Stomach (tissue), 9 donors: ENCODE data around the gene FARSB. TPM values are rescaled to one million over a fixed set of nuclear protein-coding genes. Genes with fewer than 3 reads are reported as not detected.

Source experiments
- DNase-seq, 2 donors: peaks; one replicate each; pipeline versions ENCODE4 v3.0.0 to v3.0.0-alpha.2; 2013 to 2019
- H3K27ac ChIP-seq, 5 donors: fragments of 200-600 bp in 4 of 5; sonication (generic) in 4 of 5; one replicate each; pipeline ENCODE4 v1.5.1; 2013 to 2019; ENCODE audit warnings: mild to moderate bottlenecking in 1 of 5, moderate library complexity in 1 of 5
- H3K27me3 ChIP-seq, 3 donors: fragments of 200-600 bp; sonication (generic); one replicate each; pipeline ENCODE4 v1.5.1; 2017 to 2019; ENCODE audit warnings: mixed run types in 1 of 3
- H3K36me3 ChIP-seq, 4 donors: fragments of 200-600 bp; sonication (generic); 1 replicate in 3 of 4; 2 replicates in 1 of 4; pipeline ENCODE4 v1.5.1; 2016 to 2019
- H3K4me1 ChIP-seq, 4 donors: fragments of 200-600 bp; sonication (generic); one replicate each; pipeline ENCODE4 v1.5.1; 2016 to 2019
- H3K4me3 ChIP-seq, 4 donors: fragments of 200-600 bp; sonication (generic) in 3 of 4; one replicate each; pipeline ENCODE4 v1.5.1; 2016 to 2019; ENCODE audit warnings: mild to moderate bottlenecking in 1 of 4
- H3K9me3 ChIP-seq, 4 donors: fragments of 200-600 bp; sonication (generic); one replicate each; pipeline ENCODE4 v1.5.1; 2016 to 2019
- EP300 ChIP-seq: sonication (generic); formaldehyde crosslinking; IDR thresholded peaks from one replicate; pipeline ENCODE4 v1.6.1; 2017; ENCODE audit warnings: antibody characterized with exemption
- POLR2A ChIP-seq, 4 donors: fragments of 450-650 bp; IDR thresholded peaks; one replicate each; pipeline ENCODE4 v1.6.1; 2016; ENCODE audit warnings: antibody characterized with exemption in 4 of 4, control low read depth in 2 of 4, mild to moderate bottlenecking in 1 of 4, moderate library complexity in 1 of 4
- POLR2AphosphoS5 ChIP-seq, 3 donors: sonication (generic); formaldehyde crosslinking; IDR thresholded peaks; one replicate each; pipeline ENCODE4 v1.6.1; 2016; ENCODE audit warnings: antibody characterized with exemption in 3 of 3
- WGBS, 5 donors: extraction: QIAGEN DNeasy Blood & Tissue Kit in 3 of 5; methylation state at CpG; one replicate each; pipeline versions ENCODE4 v1.1.5 to v1.1.7; 2013 to 2018; 5-methylcytosine and 5-hydroxymethylcytosine counted together
- intact Hi-C: fragments of 100-400 bp; cut with DNase I; formaldehyde crosslinking; loops from one replicate; pipeline ENCODE4 v1.15.1; 2023; ENCODE audit warnings: low total_unique reads
- polyA plus RNA-seq, 3 donors: library from polyadenylated mRNA; stranded (reverse); fragments of 200-250 nt; gene quantifications; one replicate each; pipeline ENCODE4 v1.2.3, GENCODE V29; 2013
- total RNA-seq, 5 donors: library from RNA; depleted of rRNA; stranded (reverse); fragments of >200 nt; gene quantifications; one replicate each; pipeline versions ENCODE4 v1.1.0 to v1.2.3, GENCODE V29; 2014 to 2016
- TF ChIP-seq, protein P1 (sequence below), 7 experiments: fragments of 450-650 bp in 4 of 7; fragments of 200-600 bp in 3 of 7; sonication (generic) in 3 of 7; IDR thresholded peaks; one replicate each; pipeline ENCODE4 v1.5.1; 2016 to 2019; ENCODE audit warnings: antibody characterized with exemption in 7 of 7, control low read depth in 2 of 7, mild to moderate bottlenecking in 1 of 7
- donor health status: healthy with polysubstance abuse.
- donor health status: Bipolar disorder and iron deficiency.
- donor health status: healthy.

FARSB gene
- total and polyA plus RNA-seq, 8 donors, result 1.4 to 26.3 (median 13.8) TPM

- TF ChIP-seq EP300 (no peak), POLR2AphosphoS5 (IDR thresholded peaks at IDR 0.05) (peak in 1 of 3 donors; percentile 12), POLR2A (IDR thresholded peaks at IDR 0.05) (no peak)
- TF ChIP-seq, protein P1, sequence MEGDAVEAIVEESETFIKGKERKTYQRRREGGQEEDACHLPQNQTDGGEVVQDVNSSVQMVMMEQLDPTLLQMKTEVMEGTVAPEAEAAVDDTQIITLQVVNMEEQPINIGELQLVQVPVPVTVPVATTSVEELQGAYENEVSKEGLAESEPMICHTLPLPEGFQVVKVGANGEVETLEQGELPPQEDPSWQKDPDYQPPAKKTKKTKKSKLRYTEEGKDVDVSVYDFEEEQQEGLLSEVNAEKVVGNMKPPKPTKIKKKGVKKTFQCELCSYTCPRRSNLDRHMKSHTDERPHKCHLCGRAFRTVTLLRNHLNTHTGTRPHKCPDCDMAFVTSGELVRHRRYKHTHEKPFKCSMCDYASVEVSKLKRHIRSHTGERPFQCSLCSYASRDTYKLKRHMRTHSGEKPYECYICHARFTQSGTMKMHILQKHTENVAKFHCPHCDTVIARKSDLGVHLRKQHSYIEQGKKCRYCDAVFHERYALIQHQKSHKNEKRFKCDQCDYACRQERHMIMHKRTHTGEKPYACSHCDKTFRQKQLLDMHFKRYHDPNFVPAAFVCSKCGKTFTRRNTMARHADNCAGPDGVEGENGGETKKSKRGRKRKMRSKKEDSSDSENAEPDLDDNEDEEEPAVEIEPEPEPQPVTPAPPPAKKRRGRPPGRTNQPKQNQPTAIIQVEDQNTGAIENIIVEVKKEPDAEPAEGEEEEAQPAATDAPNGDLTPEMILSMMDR (IDR thresholded peaks at IDR 0.05), result no peak
- 4 to 5% (median 4%) methylated on average over 43 to 66 of the region's 66 CpGs for WGBS, 5 donors
- intact Hi-C loops, result no loop called here
- Histone ChIP-seq H3K36me3 (no peaks in the 10 kb centered on the region), H3K9me3 (no peaks in the 10 kb centered on the region), H3K27ac (peak within 1 kb of the TSS; percentile 17 to 70 (median 46)), H3K4me3 (peak within 1 kb of the TSS; percentile 50 to 68 (median 52)), H3K4me1 (peaks cover 0 to 18% (median 14%) of the 10 kb centered on the region in 4 donors), H3K27me3 (peaks cover 0 to 19% (median 9%) of the 10 kb centered on the region in 3 donors)
- peak; percentile 56 to 74 for DNase-seq
Observed at GRCh38 chr2:222671259-222672067, 15.6 kb upstream of the FARSB start, which contains the start of gene MOGAT1. MOGAT1 (plus strand) TSS chr2:222671658; CDS start chr2:222671786, 128 bp downstream.

GRCh38 chr2:222670191-222671038 is 14.5 kb upstream of the FARSB start:
- WGBS, 5 donors, result 66 to 72% (median 70%) methylated on average over 9 of the region's 9 CpGs
- Histone ChIP-seq H3K27ac (peak overlapping the region in 2 of 5 donors; percentile 17 to 55), H3K4me3 (no peak overlapping the region), H3K4me1 (peaks cover 0 to 18% (median 14%) of the 10 kb centered on the region in 4 donors), H3K36me3 (no peaks in the 10 kb centered on the region), H3K27me3 (peaks cover 0 to 19% (median 9%) of the 10 kb centered on the region in 3 donors), H3K9me3 (no peaks in the 10 kb centered on the region)
- peak in 1 of 2 donors; percentile 31 for DNase-seq
- TF ChIP-seq EP300 (no peak), POLR2AphosphoS5 (IDR thresholded peaks at IDR 0.05) (no peak), POLR2A (IDR thresholded peaks at IDR 0.05) (no peak)
- TF ChIP-seq, protein P1 (IDR thresholded peaks at IDR 0.05), result no peak
- intact Hi-C loops, result no loop called here

GRCh38 chr2:222669353-222669752 is 13.5 kb upstream of the FARSB start:
- Histone ChIP-seq H3K4me3 (no peak overlapping the region), H3K27ac (peak overlapping the region in 1 of 5 donors; percentile 27), H3K4me1 (peaks cover 0 to 18% (median 14%) of the 10 kb centered on the region in 4 donors), H3K9me3 (no peaks in the 10 kb centered on the region), H3K27me3 (peaks cover 0 to 19% (median 9%) of the 10 kb centered on the region in 3 donors), H3K36me3 (no peaks in the 10 kb centered on the region)
- intact Hi-C loops, result no loop called here
- no peak for DNase-seq
- TF ChIP-seq POLR2AphosphoS5 (IDR thresholded peaks at IDR 0.05), result no peak
- TF ChIP-seq POLR2A (IDR thresholded peaks at IDR 0.05), result no peak
- TF ChIP-seq, protein P1 (IDR thresholded peaks at IDR 0.05), result no peak
- no peak for TF ChIP-seq EP300
- 70 to 76% (median 72%) methylated on average over 4 of the region's 4 CpGs for WGBS, 5 donors

- no peak for DNase-seq
- H3K27me3 ChIP-seq, result peaks cover 0 to 19% (median 9%) of the 10 kb centered on the region in 3 donors
- H3K4me1 ChIP-seq, result peaks cover 0 to 18% (median 14%) of the 10 kb centered on the region in 4 donors
- intact Hi-C loops, result no loop called here
- WGBS, 5 donors, result 95 to 97% (median 97%) methylated on average over 3 of the region's 3 CpGs
- TF ChIP-seq, protein P1 (IDR thresholded peaks at IDR 0.05), result no peak
- TF ChIP-seq POLR2AphosphoS5 (IDR thresholded peaks at IDR 0.05) (no peak), EP300 (no peak), POLR2A (IDR thresholded peaks at IDR 0.05) (no peak)
- H3K36me3 ChIP-seq, result no peaks in the 10 kb centered on the region
- H3K27ac ChIP-seq, result peak overlapping the region in 1 of 5 donors; percentile 27
- no peaks in the 10 kb centered on the region for H3K9me3 ChIP-seq
- H3K4me3 ChIP-seq, result no peak overlapping the region
Observed at GRCh38 chr2:222668494-222669154, 12.7 kb upstream of the FARSB start.
